Measurements from ENCODE around the gene NELFE.

GRCh38 chr6:31935021-31935420 is 23.8 kb downstream of the NELFE start:
- TF ChIP-seq CTCF (IDR thresholded peaks at IDR 0.05) (no peak), POLR2A (IDR thresholded peaks at IDR 0.05) (no peak)

Data from Peyer's patch (tissue), 4 donors.